NCI-H2227 (cell line): ENCODE results near the gene USP26.
"Not testable (repeated sequence)": the region's sequence is repeated elsewhere in the genome, so short reads cannot be mapped to it uniquely, and the experiment has no call there.

Experiments used
- DNase-seq: peaks from one replicate; lab custom pipeline; 2025; ENCODE audit not compliant: unreplicated experiment; lab: John Stamatoyannopoulos, UW

The USP26 gene, protein sequence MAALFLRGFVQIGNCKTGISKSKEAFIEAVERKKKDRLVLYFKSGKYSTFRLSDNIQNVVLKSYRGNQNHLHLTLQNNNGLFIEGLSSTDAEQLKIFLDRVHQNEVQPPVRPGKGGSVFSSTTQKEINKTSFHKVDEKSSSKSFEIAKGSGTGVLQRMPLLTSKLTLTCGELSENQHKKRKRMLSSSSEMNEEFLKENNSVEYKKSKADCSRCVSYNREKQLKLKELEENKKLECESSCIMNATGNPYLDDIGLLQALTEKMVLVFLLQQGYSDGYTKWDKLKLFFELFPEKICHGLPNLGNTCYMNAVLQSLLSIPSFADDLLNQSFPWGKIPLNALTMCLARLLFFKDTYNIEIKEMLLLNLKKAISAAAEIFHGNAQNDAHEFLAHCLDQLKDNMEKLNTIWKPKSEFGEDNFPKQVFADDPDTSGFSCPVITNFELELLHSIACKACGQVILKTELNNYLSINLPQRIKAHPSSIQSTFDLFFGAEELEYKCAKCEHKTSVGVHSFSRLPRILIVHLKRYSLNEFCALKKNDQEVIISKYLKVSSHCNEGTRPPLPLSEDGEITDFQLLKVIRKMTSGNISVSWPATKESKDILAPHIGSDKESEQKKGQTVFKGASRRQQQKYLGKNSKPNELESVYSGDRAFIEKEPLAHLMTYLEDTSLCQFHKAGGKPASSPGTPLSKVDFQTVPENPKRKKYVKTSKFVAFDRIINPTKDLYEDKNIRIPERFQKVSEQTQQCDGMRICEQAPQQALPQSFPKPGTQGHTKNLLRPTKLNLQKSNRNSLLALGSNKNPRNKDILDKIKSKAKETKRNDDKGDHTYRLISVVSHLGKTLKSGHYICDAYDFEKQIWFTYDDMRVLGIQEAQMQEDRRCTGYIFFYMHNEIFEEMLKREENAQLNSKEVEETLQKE

DNA sequence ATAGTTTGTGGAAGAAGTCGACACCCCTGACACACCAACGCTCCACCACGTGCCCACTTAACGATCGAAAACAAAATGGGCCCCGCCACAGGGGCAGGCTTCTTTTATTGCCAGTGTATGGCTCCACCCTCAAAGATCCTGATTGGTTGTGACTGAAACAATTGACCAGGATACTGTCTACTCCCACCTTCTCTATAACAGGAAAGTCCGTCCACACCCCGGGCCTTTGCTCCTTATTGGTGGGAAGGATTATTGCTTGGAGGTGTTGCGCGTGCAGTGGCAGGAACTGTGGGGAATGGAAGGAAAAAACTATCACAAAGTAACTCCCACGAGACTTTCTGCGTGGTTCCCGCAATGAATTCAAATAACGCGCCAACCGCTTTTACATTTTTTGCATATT lies at the start of gene USP26:
USP26 (minus strand) TSS at position 79 of the 400 bp plus-strand sequence. CDS start 68,889 bp downstream, outside the sequence.
- DNase-seq = no peak

DNA sequence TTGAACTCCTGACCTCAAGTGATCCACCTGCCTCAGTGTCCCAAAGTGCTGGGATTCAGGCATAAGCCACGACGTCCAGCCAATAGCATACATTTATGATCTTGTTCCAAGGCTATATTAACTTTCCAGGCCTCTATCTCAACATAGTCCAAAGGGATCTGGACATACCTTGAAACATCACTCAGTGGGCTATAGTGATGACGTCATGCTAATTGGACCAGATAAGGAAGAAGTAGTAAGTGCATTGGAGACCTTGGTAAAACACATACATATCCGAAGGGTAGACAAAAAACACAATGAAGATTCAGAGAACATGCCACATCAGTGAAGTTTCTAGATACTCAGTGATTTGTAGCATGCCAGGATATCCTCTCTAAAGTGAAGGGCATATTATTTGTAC lies 37.4 kb upstream of the USP26 start:
- DNase-seq = no peak

DNA sequence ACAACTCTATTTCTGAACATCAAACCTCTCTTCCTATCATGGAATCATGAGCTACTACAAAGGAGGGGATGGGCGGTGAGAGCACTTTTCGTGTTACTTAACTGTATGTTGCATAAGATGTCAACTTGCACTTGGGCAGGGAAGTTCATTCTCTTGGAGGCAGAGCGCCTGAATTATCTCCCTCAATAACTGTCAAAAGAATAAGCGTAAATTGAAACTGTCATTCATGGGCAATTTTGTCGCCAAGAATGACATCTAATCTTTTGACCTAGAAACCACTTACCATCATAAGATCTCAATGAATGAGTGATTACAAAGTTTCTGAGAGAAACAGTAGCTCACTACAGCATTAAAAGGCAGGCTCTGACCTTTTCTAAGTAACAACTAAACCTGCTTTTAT lies 23.5 kb upstream of the USP26 start:
- DNase-seq = peak; percentile 4

DNA sequence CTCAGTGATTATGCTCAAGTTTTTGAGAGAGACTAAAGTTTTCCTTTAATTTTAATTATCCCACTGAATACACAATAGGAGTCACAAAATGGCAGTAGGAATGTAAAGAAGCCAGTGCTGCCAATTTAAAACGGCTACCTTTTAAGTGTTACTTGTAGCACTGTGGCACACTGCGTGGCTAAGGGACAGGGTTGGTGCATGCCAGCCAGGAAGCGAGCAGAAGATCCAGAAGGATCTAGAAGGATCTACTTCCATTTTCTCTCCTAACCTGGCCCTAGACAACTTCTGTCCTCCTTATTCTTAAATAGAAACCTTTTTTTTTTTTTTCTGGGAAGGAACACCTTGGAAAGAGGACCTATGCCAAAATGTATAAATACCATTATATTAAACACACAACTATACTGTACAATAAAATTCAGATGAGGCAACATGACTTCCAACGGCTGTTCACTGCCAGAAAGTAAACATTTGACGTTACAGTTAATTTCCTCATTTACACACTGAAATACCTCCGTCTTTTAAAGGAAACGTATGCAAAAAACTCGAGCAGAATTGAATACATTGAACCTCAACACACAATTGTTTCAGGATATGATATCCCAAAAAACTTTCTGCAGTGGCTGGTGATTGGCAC lies 2.7 kb downstream of the USP26 start:
- DNase-seq = no peak

DNA sequence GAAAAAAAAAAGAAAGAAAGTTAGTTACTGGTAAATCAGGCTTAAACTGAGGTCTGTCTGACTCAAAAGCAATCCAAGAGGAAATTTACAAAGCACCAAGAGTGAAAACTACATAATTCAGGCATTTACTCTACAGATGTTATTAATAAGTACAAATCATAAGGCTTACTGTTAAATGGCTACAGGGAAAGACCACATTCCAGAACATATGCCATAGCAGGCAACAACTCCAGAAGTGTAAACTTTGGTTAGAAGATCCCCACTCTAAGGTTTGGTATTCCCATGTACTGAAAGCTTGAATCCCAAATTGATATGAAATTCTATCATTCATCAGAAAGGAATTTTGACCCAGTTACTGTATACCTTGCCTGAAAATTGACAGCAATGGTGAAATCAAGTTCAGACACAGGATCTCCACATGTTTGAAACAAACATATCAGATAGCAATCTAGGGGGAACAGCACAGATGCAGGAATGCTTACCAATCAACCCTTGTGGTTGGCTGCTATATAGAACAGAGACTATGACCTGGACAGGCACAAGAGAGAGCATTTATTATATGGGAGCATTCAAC lies 6.6 kb downstream of the USP26 start:
- DNase-seq = no peak

DNA sequence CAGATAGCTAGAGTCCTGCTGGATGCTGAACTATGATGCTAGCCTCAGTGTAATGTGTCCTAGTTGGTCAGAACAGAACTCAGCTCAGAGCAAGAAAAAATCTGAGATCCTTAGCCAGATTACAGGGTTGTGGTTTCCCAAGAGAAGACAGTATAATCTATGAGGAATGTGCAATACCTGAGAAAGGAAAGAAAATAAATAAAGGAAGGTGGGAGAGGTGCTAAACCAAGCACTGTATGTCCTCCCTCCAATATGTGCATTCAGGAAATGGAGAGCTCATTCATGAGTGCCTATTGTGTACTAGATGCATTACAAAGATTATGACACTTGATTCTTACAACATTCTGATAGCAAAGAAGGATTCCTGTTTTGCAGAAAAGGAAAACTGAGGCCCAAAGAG lies 7.5 kb downstream of the USP26 start:
- DNase-seq = no peak

DNA sequence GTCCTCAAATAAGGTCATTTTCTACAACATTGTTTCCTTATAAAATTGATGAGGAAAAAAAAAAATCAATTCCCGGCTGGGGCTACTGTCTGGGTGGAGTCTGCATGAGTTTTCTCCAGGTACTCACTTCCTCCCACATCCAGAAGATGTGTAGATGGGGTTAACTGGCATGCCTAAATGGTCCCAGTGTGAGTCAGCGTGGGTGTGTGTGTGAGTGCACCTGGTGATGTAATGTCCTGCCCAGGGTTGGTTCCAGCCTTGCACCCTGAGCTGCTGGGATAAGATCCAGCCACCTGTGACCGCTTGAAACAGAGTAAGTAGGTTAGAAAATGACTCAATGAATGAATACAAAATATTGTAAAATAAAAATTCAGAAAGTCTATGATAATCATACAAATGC lies 11.1 kb downstream of the USP26 start:
- no peak for DNase-seq

DNA sequence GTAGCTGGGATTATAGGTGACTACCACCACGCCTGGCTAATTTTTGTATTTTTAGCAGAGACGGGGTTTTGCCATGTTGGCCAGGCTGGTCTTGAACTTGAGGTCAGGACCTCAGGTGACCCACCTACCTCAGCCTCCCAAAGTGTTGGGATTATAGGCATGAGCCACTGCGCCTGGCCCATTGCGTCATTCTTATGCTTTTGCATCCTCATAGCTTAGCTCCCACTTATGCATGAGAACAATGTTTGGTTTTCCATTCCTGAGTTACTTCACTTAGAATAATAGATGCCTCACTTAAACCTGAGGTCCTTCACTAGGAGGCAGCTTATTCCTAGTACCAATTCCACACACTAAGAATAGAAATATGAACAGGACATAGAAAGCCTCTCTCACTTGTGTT lies 11.9 kb downstream of the USP26 start:
- DNase-seq = not testable (repeated sequence)

DNA sequence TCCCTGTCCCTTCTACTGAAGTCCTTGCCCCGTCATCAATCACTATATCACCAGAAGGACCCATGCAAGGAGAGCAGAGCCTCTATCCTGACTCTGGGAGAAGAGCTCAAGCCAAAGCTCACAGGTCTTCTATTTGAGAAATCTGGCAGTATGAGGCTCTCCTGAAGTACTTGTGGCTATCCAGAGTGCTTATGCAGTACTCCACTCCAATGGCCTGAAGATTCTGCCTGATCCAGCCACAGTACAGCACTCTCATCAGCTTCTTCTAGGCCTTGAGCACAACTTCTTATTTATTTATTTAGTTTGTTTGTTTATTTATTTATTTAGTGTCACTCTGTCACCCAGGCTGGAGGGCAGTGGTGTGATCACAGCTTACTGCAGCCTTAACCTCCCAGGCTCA lies 13.0 kb downstream of the USP26 start:
- no peak for DNase-seq

DNA sequence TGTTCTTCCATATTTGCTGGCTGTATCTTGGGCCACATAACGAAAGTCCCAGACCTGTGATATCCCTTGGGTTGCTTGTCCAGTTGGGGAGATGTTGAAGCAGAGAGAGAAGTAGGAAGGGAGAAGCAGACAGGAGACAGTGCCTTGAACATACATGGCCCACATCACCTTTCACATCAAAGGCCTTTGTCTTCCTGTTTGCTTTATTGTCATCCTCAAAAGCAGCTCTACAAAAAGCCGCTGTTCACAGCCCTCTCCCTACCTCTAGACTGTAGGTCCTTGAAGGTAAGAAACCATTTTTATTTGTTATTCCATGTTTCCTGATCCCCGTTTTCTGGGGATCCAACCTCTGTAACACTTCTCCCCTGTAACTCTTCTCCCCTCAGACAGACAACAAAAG lies 14.9 kb downstream of the USP26 start:
- no peak for DNase-seq

DNA sequence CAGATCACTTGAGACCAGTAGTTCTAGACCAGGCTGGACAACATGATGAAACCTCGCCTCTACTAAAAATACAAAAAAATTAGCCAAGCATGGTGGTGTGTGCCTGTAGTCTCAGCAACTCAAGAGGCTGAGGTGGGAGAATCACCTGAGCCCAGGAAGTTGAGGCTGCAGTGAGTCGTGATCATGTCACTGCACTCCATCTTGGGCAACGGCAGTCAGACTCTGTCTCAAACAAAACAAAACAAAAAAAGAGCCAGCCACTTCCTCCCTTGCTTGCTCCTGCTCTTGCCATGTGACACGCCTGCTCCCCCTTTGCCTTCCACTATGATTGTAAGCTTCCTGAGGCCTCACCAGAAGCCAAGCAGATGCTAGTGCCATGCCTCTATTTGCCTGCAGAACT lies 19.1 kb downstream of the USP26 start:
- not testable (repeated sequence) for DNase-seq

DNA sequence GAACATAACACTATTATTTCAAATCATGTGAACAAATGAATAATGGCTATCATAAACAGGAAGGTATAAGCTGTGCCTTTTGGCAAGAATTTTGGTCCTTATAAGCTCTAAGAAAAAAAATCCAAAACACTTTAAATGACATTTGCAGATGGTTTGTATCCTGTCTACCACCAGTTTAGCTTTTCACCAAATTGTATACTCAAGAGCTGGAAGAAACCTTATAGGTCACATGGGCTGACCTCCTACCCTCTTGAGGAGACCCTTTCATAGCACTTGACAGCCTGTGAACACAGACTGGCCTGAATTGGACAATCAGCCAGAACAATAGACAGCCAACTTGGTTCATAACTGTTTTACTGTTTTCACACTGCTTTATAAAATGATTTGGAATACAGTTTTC lies 24.3 kb downstream of the USP26 start:
- no peak for DNase-seq

DNA sequence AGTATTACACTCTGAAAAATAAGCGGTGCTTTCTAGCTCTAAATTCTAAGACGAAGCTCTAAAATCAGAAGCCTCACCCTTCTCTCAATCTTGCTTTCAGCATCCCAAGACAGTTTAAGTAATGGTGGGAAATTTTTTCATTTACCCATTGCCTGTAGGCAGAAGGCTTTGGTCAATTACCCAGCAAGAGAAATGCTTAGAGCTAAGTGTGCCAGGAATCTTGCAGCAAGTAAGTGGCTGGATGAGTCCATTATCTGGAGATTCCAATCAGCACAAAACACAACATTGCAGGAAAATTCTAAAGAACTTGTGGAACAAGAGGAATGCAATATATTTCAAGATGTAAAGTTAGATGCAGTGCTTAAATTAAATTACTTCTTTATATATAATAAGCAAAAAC lies 28.4 kb downstream of the USP26 start:
- no peak for DNase-seq

DNA sequence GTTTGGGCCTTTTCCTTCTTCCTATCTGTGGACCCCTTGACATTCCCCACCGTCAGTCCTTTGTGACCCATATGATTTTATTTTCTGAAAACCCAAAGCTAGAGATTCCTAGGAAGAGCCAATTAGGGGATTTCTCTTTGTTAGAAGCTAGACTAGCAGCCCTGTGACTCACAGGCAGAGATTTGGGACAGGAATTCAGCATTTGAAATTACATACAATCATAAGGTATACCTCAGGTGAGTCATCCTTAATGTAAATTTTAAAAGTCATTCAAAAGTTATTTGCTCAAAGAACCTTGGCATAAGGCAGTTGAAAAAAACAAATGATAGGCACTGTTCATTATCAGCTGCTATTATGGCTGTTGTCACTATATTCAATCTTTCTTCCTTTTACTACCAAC lies 40.6 kb downstream of the USP26 start:
- DNase-seq = no peak

DNA sequence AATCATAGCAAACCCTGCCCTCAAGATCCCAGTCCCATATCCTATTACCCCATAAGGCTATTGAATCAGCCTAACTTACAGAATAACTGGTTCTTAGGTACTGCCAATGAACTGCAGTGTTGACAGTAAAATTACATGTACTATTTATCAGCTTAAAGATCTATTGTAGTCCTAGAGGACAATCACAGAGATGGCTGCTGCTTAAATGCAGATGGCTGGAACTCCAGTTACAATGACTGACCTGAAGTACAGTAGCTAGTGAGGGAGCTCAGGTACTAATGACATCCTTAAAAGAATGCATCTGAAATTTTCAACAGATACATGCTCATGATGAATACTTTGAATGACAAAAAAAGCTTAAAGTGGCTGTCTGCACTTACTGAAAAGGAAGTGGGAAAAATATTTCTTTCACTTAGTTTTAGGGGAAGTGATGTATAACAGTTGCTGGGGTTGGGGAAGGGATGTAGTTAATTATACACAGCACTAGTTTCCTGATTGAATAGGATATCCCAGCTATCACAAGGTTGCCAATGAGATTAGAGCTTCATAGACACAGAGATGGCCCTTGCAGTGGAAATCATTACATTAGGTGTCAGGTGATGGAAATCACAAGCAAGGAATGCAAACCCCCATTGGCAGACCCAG lies 42.0 kb downstream of the USP26 start:
- no peak for DNase-seq

DNA sequence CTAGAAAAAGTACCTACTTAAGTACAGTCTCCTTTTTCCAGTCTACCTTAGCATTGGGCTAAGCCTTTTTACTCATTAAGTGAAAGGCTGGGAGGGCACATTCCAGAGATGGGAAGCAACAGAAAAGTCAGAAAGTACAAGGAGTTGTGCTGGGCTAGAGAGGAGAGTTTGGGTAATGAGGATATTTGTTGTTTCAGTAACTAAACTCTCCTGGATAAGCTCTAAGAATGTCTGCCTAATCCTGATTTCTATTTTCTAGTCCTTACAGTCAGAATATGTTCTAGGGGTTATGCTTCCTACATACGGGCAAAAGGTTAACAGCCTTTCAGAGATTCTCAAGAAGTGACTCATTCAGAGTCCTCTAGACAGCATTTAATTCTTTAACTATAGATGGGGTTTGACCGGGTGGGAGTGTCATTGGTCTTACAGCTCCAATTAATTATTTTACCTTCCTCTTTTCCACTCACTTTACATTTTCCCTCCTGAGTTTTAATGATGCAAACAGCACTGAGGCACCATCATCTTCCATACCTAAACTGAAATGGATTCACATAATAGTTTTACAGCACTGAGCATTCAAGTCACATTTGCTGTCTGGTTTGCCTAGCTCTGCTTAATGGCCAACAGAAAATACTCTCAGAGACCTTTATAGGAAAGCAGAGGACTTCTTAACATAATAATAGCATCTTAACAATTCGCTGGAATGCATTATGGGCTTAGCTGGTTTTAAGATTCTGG lies 42.9 kb downstream of the USP26 start:
- no peak for DNase-seq

DNA sequence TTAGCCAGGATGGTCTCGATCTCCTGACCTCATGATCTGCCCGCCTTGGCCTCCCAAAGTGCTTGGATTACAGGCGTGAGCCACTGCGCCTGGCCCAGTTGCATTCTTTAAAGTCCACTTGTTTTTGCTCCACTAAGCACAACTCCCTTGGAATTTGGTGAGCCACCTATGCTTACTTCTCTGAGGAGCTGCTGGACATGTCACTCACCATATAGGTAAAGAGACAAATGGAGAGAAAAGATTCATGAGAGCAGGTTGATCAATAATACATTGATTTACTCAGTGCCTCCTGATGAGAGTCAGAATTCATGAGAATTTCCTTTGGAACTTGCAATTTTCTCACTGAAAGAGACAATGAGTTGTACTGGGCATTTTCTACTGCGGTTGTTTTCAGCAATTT lies 48.2 kb downstream of the USP26 start:
- DNase-seq = no peak

DNA sequence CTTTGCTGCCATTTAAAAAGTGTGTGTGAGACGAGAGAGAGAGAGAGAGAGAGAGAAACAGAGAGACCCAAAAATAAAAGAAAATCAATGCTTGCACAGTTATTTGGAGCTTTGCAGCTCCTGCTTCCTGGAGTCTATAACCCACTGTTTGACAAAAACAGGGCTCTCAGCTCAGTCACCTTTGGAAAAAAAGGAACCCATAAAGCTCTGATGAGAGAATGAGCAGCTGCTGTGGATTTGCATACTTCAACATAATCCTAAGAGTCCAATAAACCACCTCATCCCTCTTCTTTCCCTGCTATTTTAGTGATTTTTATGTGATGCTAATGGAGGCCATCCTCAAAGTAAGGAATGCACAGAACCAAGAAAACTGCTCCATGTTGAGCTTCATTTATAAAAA lies 50.3 kb downstream of the USP26 start:
- no peak for DNase-seq

DNA sequence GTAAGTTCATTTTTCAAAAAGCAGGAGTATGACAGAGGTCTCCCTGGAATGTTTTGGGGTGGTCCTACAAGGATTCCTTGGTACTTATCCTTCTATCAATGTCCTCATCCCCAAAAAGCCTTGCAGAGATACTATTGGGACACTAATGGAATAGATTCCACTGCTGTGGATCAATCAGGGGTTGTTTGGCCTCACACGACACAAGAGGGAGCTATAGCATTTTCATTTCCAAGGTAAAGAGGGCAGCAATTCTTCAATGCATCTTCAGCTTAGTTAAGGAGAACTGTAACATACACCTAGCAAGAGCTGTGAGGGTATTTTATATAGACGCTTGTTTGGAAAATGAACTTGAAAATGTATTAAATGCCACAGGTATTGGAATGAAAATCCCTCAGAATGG lies 50.9 kb downstream of the USP26 start:
- DNase-seq = no peak

DNA sequence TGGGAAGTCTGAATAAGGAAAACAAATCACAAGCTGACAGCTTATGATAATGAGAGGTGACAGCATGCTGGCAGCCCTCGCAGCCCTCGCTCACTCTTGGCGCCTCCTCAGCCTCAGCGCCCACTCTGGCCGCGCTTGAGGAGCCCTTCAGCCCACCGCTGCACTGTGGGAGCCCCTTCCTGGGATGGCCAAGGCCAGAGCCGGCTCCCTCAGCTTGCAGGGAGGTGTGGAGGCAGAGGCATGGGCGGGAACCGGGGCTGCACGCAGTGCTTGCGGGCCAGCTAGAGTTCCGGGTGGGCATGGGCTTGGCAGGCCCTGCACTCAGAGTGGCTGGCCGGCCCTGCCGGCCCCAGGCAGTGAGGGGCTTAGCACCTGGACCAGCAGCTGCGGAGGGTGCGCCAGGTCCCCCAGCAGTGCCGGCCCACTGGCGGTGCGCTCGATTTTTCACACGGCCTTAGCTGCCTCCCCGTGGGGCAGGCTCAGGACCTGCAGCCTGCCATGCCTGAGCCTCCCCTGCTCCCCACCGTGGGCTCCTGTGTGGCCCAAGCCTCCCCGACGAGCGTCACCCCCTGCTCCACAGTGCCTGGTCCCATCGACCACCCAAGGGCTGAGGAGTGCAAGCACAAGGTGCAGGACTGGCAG lies 52.6 kb downstream of the USP26 start:
- DNase-seq = not testable (repeated sequence)
